Measurements from ENCODE around the gene LRRC1.
A peak's percentile ranks its signal among the peaks of the same experiment; 100 is the strongest.

Gene LRRC1

DNA sequence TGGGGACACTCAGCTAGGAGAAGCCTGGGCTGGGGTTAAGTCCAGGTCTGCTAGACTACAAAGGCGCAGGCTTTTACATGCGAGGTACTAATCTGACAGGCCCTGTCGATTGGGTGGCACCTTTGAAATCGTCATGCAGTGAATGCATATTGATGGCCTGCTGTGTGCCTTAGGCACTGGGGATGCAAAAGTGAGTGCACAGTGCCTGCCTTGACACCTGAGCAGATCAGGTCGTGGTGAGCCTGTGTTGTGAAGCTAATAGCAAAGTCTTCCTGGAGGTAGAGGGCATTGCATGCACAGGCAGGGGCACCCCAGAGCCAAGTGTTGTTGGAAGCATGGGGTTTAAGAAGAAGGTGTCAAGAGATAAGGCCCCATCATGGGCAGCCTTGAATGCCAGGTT lies 16.9 kb downstream of the LRRC1 start:
- H3K4me1 ChIP-seq (ENCODE audit: control insufficient read depth in 2 of 2, insufficient read depth in 1 of 2, low read depth in 1 of 2, low read length in 2 of 2), result peaks cover 4 to 8% of the 10 kb centered on the region in 2 donors
- no peak overlapping the region for H2AK5ac ChIP-seq (ENCODE audit: low read depth, low read length)
- H3K79me1 ChIP-seq (ENCODE audit: low read depth, low read length), result peaks cover 3% of the 10 kb centered on the region
- H2BK15ac ChIP-seq (ENCODE audit: low read length), result no peak overlapping the region
- H4K91ac ChIP-seq (ENCODE audit: low read depth, low read length, poor library complexity), result no peak overlapping the region
- H4K8ac ChIP-seq (ENCODE audit: low read depth, low read length), result no peak overlapping the region
- H3K9ac ChIP-seq (ENCODE audit: low read depth, low read length, poor library complexity), result no peak overlapping the region
- H3K14ac ChIP-seq (ENCODE audit: low read length), result no peak overlapping the region
- DNase-seq (ENCODE audit: low spot score), result no peak
- no peaks in the 10 kb centered on the region for H3K27me3 ChIP-seq (ENCODE audit: control insufficient read depth in 3 of 3, insufficient read depth in 3 of 3, low read depth in 1 of 3, low read length in 3 of 3)
- no CpG with 5 or more reads among the region's 5 CpGs for WGBS, 2 donors (ENCODE audit: extremely low coverage in 2 of 2, insufficient read length in 2 of 2, insufficient replicate concordance in 1 of 2)
- no peak overlapping the region for H2BK12ac ChIP-seq (ENCODE audit: low read length)
- H3K4me3 ChIP-seq (ENCODE audit: low read length in 2 of 2), result no peak overlapping the region
- no peak overlapping the region for H3K4ac ChIP-seq (ENCODE audit: low read length)
- no peak overlapping the region for H3K27ac ChIP-seq (replicated peaks; ENCODE audit: low read length)
- H2BK5ac ChIP-seq (ENCODE audit: low read length), result no peak overlapping the region
- H2BK120ac ChIP-seq (ENCODE audit: low read depth, low read length), result no peak overlapping the region
- H3K23ac ChIP-seq (ENCODE audit: low read depth, low read length, poor library complexity), result no peak overlapping the region
- peak overlapping the region; percentile 65 for H3K18ac ChIP-seq (ENCODE audit: low read length)
- no peak overlapping the region for H2AFZ ChIP-seq (ENCODE audit: low read length)
- H3K36me3 ChIP-seq (replicated peaks in 1 of 2; ENCODE audit: control insufficient read depth in 2 of 2, insufficient read depth in 2 of 2, low read length in 2 of 2), result no peaks in the 10 kb centered on the region
- no peaks in the 10 kb centered on the region for H3K9me3 ChIP-seq (replicated peaks in 1 of 2; ENCODE audit: control insufficient read depth in 2 of 2, insufficient read depth in 1 of 2, low read depth in 1 of 2, low read length in 2 of 2)
- no peak overlapping the region for H3K4me2 ChIP-seq (ENCODE audit: insufficient read depth, low read length, poor library complexity, severe bottlenecking)

DNA sequence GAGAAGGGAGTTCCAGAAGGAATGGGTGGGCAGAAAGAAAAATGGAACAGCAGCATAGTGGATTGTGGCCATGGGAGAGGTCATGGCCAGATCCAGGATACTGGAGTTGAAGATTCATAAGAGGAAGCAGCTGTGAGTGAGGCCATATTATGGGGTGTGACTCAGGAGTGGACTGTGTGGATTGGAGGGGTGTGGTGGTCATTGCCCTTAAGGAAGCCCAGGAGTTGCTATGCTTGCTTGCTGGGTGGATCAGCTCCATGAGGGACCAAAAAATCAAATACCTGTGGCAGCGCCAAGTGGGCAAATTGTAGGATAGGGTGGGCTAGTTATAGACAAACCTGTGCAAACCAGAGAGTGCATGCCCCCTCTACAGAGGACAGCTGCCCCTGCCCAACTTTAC lies 18.3 kb downstream of the LRRC1 start:
- no peak for DNase-seq (ENCODE audit: low spot score)
- no peak overlapping the region for H2BK15ac ChIP-seq (ENCODE audit: low read length)
- no peak overlapping the region for H3K4me2 ChIP-seq (ENCODE audit: insufficient read depth, low read length, poor library complexity, severe bottlenecking)
- no CpG with 5 or more reads among the region's 1 CpG for WGBS, 2 donors (ENCODE audit: extremely low coverage in 2 of 2, insufficient read length in 2 of 2, insufficient replicate concordance in 1 of 2)
- no peak overlapping the region for H3K4me3 ChIP-seq (ENCODE audit: low read length in 2 of 2)
- H3K4me1 ChIP-seq (ENCODE audit: control insufficient read depth in 2 of 2, insufficient read depth in 1 of 2, low read depth in 1 of 2, low read length in 2 of 2), result peaks cover 4 to 8% of the 10 kb centered on the region in 2 donors
- H3K27ac ChIP-seq (replicated peaks; ENCODE audit: low read length), result no peak overlapping the region
- no peak overlapping the region for H2AK5ac ChIP-seq (ENCODE audit: low read depth, low read length)
- no peaks in the 10 kb centered on the region for H3K27me3 ChIP-seq (ENCODE audit: control insufficient read depth in 3 of 3, insufficient read depth in 3 of 3, low read depth in 1 of 3, low read length in 3 of 3)
- H3K9ac ChIP-seq (ENCODE audit: low read depth, low read length, poor library complexity), result no peak overlapping the region
- no peak overlapping the region for H2AFZ ChIP-seq (ENCODE audit: low read length)
- no peak overlapping the region for H2BK120ac ChIP-seq (ENCODE audit: low read depth, low read length)
- no peak overlapping the region for H2BK5ac ChIP-seq (ENCODE audit: low read length)
- no peak overlapping the region for H4K8ac ChIP-seq (ENCODE audit: low read depth, low read length)
- no peak overlapping the region for H3K4ac ChIP-seq (ENCODE audit: low read length)
- H3K18ac ChIP-seq (ENCODE audit: low read length), result no peak overlapping the region
- H3K9me3 ChIP-seq (replicated peaks in 1 of 2; ENCODE audit: control insufficient read depth in 2 of 2, insufficient read depth in 1 of 2, low read depth in 1 of 2, low read length in 2 of 2), result no peaks in the 10 kb centered on the region
- H2BK12ac ChIP-seq (ENCODE audit: low read length), result no peak overlapping the region
- H3K36me3 ChIP-seq (replicated peaks in 1 of 2; ENCODE audit: control insufficient read depth in 2 of 2, insufficient read depth in 2 of 2, low read length in 2 of 2), result no peaks in the 10 kb centered on the region
- no peak overlapping the region for H3K23ac ChIP-seq (ENCODE audit: low read depth, low read length, poor library complexity)
- no peak overlapping the region for H3K14ac ChIP-seq (ENCODE audit: low read length)
- no peak overlapping the region for H4K91ac ChIP-seq (ENCODE audit: low read depth, low read length, poor library complexity)
- peaks cover 3% of the 10 kb centered on the region for H3K79me1 ChIP-seq (ENCODE audit: low read depth, low read length)

DNA sequence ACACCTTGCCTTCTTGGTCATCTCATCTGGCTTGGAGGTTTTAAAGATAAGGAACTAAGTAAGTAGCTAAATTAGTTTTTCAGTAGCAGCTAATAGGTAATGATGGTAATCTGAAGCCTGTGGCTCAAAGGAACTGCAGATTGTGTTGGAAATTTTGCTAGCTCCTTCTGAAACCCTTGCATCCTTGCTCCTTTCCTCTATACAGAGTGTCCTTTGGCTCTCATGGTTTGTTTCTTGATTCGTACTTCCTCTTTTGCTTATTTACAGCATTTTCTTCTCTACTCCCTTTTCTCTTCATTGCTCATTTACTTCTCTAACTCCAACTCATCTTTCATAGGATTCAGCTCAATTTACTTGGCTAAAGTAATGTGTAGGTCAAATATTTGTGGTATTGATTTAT lies 19.0 kb downstream of the LRRC1 start:
- Histone ChIP-seq H3K36me3 (replicated peaks in 1 of 2; ENCODE audit: control insufficient read depth in 2 of 2, insufficient read depth in 2 of 2, low read length in 2 of 2) (no peaks in the 10 kb centered on the region), H3K18ac (ENCODE audit: low read length) (no peak overlapping the region), H3K27ac (replicated peaks; ENCODE audit: low read length) (no peak overlapping the region), H2BK15ac (ENCODE audit: low read length) (no peak overlapping the region), H4K8ac (ENCODE audit: low read depth, low read length) (no peak overlapping the region), H3K4me2 (ENCODE audit: insufficient read depth, low read length, poor library complexity, severe bottlenecking) (no peak overlapping the region), H2BK12ac (ENCODE audit: low read length) (no peak overlapping the region), H3K9ac (ENCODE audit: low read depth, low read length, poor library complexity) (no peak overlapping the region), H3K27me3 (ENCODE audit: control insufficient read depth in 3 of 3, insufficient read depth in 3 of 3, low read depth in 1 of 3, low read length in 3 of 3) (no peaks in the 10 kb centered on the region), H3K4me3 (ENCODE audit: low read length in 2 of 2) (no peak overlapping the region), H3K79me1 (ENCODE audit: low read depth, low read length) (peaks cover 3% of the 10 kb centered on the region), H2BK5ac (ENCODE audit: low read length) (no peak overlapping the region), H2AFZ (ENCODE audit: low read length) (no peak overlapping the region), H4K91ac (ENCODE audit: low read depth, low read length, poor library complexity) (no peak overlapping the region), H2BK120ac (ENCODE audit: low read depth, low read length) (no peak overlapping the region), H3K4me1 (ENCODE audit: control insufficient read depth in 2 of 2, insufficient read depth in 1 of 2, low read depth in 1 of 2, low read length in 2 of 2) (peaks cover 4% of the 10 kb centered on the region in 2 donors), H3K14ac (ENCODE audit: low read length) (no peak overlapping the region), H3K23ac (ENCODE audit: low read depth, low read length, poor library complexity) (no peak overlapping the region), H3K4ac (ENCODE audit: low read length) (no peak overlapping the region), H2AK5ac (ENCODE audit: low read depth, low read length) (no peak overlapping the region), H3K9me3 (replicated peaks in 1 of 2; ENCODE audit: control insufficient read depth in 2 of 2, insufficient read depth in 1 of 2, low read depth in 1 of 2, low read length in 2 of 2) (no peaks in the 10 kb centered on the region)
- DNase-seq (ENCODE audit: low spot score), result no peak
- no CpG with 5 or more reads among the region's 1 CpG for WGBS, 2 donors (ENCODE audit: extremely low coverage in 2 of 2, insufficient read length in 2 of 2, insufficient replicate concordance in 1 of 2)

DNA sequence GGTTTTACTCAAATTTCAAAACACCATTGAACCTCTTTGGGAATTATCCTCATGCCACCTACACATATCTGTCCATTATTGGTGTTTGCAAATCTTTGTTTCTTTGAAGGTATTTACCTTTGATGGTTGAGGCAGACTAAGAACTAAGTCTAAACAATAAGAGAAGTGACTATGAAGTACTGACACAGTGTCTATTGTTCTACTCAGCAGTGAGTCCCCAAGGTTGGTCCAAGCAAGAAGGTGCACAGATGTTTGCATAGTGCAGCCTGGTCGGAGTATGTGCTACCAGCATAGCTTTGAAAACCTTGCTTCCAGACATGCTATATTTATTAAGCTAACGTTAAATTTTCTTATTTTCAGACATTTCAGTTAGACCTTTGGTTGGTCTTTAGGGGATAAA lies 19.5 kb downstream of the LRRC1 start:
- Histone ChIP-seq H3K79me1 (ENCODE audit: low read depth, low read length) (peaks cover 3% of the 10 kb centered on the region), H3K18ac (ENCODE audit: low read length) (no peak overlapping the region), H2BK5ac (ENCODE audit: low read length) (no peak overlapping the region), H2BK15ac (ENCODE audit: low read length) (no peak overlapping the region), H2BK12ac (ENCODE audit: low read length) (no peak overlapping the region), H2BK120ac (ENCODE audit: low read depth, low read length) (no peak overlapping the region), H3K9me3 (replicated peaks in 1 of 2; ENCODE audit: control insufficient read depth in 2 of 2, insufficient read depth in 1 of 2, low read depth in 1 of 2, low read length in 2 of 2) (no peaks in the 10 kb centered on the region), H3K14ac (ENCODE audit: low read length) (no peak overlapping the region), H3K4me1 (ENCODE audit: control insufficient read depth in 2 of 2, insufficient read depth in 1 of 2, low read depth in 1 of 2, low read length in 2 of 2) (peaks cover 1 to 4% of the 10 kb centered on the region in 2 donors), H4K91ac (ENCODE audit: low read depth, low read length, poor library complexity) (no peak overlapping the region), H3K9ac (ENCODE audit: low read depth, low read length, poor library complexity) (no peak overlapping the region), H3K4me2 (ENCODE audit: insufficient read depth, low read length, poor library complexity, severe bottlenecking) (no peak overlapping the region), H3K4ac (ENCODE audit: low read length) (no peak overlapping the region), H2AK5ac (ENCODE audit: low read depth, low read length) (no peak overlapping the region), H2AFZ (ENCODE audit: low read length) (no peak overlapping the region), H3K36me3 (replicated peaks in 1 of 2; ENCODE audit: control insufficient read depth in 2 of 2, insufficient read depth in 2 of 2, low read length in 2 of 2) (no peaks in the 10 kb centered on the region), H4K8ac (ENCODE audit: low read depth, low read length) (no peak overlapping the region), H3K4me3 (ENCODE audit: low read length in 2 of 2) (no peak overlapping the region), H3K27ac (replicated peaks; ENCODE audit: low read length) (no peak overlapping the region), H3K23ac (ENCODE audit: low read depth, low read length, poor library complexity) (no peak overlapping the region), H3K27me3 (ENCODE audit: control insufficient read depth in 3 of 3, insufficient read depth in 3 of 3, low read depth in 1 of 3, low read length in 3 of 3) (no peaks in the 10 kb centered on the region)
- no CpG with 5 or more reads among the region's 2 CpGs for WGBS, 2 donors (ENCODE audit: extremely low coverage in 2 of 2, insufficient read length in 2 of 2, insufficient replicate concordance in 1 of 2)
- DNase-seq (ENCODE audit: low spot score), result no peak
